HuH-7.5 (cell line): ENCODE data around the gene LDAH.

Source experiments
- DNase-seq: peaks from one replicate; pipeline ENCODE4 v3.0.0; 2011; ENCODE audit warnings: low spot score

The LDAH gene

DNA sequence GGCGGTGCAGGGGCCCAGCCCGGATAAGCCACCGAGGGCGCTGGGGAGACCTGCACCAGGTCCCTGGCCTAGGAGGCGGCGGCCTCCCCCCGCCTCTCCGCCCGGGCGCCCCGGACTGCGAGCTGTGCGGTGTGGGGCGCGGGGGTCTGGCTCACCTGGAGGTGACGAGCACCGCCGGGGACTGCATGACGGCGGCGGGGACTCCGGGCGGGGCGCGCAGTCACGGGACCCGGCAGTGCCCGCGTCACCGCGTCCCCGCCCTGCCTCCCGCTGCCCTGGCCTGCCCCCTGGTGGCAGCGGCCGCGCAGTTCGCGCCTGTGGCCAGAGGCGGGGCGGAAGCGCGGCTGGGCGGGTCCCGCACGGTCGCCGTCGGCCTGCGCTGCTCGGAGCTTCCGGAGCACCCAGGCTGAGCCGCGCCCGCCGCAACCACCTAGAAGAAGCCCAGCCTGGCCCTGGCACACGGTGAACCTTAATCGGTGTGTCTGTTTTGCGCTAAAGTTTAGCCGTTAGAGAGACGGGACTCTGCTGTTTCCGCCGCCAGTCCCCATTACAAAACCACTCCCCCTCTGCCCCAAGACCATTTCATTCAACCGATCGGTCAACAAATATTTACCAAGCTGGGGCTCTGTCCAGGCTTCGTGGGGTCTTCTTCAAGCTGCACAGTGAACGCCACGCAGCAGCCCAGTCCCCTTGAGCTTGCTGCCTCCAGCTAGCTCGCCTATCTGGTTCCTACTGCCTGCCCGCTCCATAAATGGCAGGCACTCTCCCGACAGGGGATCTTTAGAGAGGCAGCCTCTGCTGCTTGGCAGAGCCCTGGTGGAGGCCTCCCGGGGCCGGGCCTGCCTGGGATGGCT is 171.8 kb downstream of the LDAH start, which contains the start of gene HS1BP3:
Gene HS1BP3, minus strand, starts transcription at position 222 of the 854 bp plus-strand sequence. Its CDS starts 35 bp downstream, at position 187.
- DNase-seq, result peak; percentile 88

DNA sequence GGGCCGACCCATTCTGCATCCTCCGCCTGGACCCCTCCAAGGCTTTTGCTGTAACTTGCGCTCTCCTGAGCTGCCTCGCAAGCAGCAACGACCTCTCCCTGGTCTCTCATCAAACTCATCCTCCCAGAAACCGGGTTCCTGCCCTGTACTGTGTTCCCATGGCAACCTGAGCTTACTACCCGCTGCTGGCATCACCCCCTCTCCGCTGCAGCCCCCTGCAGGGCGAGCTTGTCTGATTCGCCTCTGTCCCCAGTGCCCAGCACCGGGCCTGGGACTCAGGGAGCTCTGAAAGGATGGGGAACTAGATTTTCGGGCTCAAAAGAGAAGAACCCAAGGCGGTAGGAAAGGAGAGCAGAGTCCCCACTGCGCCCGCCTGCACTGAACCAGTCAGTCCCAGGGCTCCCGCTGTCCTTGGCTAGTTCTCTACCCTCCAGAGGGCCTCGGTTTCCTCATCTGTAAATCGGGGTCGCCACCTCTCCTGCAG is 172.5 kb downstream of the LDAH start:
- peak; percentile 45 for DNase-seq

DNA sequence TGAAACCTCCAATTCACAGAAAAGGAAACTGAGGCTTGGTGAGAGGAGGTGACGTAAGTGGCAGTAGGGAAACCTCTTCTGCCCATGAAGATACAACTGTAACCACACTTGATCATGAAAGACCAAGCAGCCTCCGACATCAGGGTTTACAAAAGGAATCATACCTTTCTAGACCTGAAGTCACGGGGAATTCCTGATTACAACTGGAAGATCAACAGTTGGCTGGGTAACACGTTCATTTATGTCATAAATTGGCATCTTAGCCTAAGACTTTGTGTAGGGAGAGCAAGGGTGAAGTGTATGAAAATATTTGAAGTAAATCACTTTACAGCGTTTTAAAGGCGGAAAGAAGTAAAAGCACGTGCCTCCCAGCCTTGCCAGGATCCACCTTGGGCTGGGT is 172.9 kb downstream of the LDAH start:
- no peak for DNase-seq

DNA sequence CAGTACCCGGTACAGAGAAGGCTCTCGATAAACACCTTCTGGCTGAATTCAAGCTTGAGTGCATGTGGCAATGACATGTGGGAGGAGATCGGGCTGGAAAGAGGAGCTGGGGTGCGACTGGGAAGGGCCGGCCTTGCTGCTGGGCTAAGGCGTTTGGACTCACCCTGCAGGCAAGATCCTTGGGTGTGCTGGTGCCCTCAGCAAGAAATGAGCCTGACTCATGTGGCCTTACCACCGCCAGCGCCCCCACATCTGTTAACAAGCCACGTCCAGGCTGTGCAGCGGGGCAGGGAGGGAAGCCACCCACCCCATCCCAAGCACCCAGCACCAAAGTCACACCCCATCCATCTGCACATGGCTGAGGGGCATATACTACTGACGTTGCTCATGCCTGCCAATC is 173.3 kb downstream of the LDAH start:
- no peak for DNase-seq

DNA sequence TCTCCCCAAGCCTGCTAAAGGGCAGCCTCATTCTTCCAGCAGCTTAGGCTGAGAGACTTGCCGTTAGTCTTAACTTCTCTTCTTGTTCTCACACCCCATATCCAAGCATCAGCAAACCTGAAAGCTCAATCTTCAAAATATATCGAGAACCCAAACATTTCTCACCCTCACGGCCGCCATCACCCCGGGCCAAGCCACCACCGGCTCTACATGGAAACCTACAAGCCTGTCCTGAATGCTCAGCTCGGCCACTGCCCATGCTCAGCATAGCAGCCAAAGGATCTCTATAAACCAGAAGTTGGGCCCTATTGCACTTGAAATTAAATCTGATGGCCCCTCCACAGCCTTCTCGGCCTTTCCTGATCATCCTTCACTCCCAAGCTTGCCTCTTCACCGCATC is 174.1 kb downstream of the LDAH start:
- no peak for DNase-seq

DNA sequence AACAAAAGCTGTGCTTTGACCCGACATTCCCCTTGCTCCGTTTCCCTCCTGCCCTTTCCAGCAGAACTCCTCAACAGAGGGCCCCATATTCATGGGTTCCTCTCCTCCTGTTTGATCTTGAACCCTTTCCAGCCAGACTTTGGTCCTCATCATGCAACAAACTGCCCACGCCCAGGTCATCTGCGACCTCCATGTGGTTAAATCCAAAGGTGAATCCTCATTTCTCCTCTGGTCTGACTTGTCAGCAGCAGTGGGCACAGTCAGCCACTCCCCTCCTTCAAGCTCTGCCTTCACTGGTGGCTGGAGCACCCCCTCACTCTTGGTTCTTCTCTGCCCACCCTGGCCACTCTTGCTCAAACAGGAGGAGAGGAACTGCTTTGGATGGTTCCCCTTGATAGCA is 174.7 kb downstream of the LDAH start:
- DNase-seq, result no peak

DNA sequence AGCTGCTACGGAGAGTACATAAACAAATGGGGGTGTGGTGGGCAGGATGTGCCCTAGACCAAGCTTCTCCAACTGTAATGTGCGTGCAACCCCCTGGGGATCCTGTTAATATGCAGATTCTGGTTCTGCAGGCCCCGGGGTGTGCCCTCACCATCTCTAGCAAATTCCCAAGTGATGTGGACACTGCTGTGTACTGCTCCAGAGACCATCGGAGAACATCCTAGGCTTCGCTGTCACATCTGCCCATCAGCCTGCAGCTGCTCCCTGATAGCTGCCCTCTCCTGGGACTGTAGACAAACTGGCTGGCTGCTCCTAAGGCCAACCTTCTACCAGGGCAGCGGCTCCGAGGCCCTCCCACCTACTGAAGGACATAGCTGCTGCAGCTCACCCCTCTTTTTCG is 175.2 kb downstream of the LDAH start:
- no peak for DNase-seq

DNA sequence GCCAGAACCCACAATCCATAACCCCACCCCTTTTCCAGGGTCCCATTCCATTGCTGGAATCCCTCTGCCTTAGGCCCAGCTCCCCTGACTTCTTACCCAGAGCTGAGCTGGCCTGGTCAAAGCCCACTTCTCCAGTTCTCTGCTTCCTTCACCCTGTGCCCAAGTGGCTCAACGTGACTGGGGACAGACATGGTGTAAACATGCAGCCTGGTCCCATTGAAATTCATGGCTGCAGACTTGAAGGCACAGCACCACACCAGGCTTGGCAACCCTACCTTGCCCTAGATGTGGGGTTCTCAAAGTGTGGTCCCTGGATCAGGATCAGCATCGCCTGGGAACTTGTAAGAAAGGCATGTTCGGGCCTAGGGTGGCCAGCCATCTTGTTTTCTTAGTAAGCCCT is 175.7 kb downstream of the LDAH start:
- DNase-seq, result no peak

DNA sequence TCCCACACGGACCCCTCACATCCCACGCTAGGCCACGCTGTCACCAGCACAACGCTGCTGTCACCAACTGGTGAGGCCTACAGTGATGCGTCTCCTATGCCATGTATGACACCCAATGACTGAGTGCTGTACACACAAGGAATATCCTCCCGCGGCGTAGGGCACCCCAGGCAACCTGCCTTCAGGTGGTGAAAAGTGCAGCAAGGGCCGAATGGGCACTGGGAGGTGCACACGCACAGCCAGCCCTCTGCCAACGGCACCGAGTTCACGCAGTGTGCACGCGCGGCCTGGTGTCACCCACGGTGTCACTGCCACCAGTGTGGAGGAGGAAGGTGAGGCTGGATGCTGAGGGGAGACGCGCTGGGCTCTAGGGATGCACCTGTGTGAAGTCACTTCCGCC is 176.5 kb downstream of the LDAH start:
- DNase-seq, result no peak

DNA sequence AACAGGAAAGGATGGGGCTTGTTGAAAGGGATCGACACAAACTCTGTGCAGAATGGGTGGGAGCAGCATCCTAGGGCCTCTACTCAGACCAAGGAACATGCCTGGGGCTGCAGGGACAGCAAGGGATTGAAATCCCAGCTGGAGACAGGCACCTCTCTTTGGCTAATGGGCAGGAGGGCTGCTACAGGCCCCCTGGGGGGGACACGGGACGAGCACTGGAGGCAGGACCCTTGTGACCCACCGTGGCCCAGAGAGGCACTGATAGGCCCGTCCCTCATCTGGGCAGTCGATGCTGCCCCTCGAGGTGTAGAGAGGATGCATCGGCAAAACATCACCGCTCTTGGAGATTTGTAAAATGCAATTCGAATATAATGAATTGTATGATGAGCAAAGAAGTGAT is 177.1 kb downstream of the LDAH start:
- DNase-seq, result no peak

DNA sequence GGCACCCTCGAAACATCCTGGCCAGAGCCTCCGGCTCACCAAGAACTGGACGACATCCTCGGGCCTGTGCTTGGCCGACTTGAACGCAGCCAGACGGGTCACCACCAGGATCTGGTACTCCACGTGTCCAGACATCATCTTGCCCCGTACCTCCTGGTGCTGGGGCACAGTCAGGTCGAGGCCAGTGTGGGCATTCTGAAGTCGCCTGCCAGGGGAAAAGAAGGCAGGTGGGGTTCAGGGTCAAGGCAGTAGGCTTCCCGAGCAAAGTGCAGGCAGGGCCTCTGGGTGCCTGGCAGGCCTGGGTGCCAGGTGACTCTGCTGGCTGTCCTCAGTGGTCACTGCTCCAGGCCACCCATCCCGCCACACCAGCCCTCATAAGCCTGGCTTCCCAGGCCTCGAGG is 177.6 kb downstream of the LDAH start:
- no peak for DNase-seq

DNA sequence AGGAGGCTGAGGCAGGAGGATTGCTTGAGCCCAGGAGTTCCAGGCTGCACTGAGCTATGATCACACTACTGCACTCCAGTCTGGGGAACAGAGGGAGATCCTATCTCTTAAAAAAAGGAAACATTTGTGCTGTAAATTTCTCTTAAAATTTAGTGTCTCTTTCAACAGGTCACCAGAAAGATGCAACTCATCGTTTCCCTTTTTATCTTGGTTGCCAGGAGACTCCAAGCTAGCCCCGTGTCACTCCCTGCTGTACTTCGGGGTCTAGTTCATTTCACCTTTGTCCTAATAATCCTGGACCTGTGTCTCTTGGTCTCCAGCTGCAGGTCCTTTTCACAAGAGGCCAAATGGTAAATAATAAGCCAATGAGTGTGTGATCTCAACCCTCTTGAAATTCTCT is 179.1 kb downstream of the LDAH start:
- no peak for DNase-seq

DNA sequence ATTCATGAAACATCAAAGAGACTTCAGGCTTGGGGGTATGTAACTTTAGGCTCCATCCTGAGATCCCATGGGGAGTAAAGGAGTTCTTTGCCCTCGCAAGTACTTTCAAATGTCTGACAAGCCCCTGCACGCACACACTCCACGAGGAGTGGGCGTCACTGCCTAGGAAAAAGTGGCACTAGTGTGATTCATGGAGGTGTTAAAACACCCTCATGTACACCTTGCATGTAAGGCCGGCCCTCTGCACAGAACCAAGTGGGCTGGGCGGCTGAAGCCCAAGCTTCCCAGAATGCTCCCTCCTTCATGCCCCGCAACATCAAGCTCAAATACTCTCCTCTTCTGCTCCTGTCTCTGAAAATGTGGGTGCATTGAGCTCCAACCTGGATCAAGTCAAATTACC is 179.8 kb downstream of the LDAH start:
- DNase-seq, result no peak

DNA sequence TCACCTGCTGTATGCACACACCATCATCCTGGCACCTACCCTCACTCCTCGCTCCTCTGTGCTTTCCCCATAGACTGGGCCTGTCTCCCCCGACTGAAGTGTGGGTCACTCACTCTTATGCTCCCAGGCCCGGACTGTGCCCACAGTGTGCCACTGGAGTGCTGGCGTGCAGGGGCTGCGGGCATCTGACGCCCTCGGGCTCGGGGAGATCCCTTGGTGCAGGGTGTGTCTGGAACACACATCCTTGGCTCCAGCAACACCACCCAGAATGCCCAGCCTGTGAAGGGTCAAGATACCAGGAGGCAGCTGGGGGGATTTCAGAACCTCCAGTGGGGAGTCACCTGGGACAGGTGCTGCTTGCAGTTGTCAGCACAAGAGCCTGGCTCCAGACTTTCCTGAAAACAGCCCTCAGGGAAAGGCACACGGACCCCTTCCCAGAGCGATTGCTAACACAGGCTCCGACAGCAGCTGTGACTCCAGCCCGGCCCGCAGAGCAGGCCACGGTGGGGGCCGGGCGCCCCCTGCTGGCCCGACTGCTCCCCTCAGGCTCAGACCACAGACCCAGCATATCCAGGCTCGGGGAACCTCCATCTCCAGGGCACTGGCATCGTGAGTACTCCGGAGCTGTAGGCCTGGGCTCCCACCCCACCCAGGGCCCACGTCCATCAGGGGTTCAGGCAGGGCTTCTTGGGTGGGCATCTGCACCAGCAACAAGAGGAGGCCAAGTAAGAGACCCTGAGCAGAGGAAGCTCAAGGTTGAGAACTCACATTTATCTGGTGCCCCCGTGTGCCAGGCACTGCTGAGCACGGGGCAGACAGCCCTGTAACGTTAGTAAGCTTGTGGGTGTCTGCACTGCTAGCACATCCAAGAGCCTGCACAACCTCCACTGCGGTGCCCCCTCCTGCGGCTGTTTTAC is 180.6 kb downstream of the LDAH start:
- DNase-seq, result peak; percentile 95

DNA sequence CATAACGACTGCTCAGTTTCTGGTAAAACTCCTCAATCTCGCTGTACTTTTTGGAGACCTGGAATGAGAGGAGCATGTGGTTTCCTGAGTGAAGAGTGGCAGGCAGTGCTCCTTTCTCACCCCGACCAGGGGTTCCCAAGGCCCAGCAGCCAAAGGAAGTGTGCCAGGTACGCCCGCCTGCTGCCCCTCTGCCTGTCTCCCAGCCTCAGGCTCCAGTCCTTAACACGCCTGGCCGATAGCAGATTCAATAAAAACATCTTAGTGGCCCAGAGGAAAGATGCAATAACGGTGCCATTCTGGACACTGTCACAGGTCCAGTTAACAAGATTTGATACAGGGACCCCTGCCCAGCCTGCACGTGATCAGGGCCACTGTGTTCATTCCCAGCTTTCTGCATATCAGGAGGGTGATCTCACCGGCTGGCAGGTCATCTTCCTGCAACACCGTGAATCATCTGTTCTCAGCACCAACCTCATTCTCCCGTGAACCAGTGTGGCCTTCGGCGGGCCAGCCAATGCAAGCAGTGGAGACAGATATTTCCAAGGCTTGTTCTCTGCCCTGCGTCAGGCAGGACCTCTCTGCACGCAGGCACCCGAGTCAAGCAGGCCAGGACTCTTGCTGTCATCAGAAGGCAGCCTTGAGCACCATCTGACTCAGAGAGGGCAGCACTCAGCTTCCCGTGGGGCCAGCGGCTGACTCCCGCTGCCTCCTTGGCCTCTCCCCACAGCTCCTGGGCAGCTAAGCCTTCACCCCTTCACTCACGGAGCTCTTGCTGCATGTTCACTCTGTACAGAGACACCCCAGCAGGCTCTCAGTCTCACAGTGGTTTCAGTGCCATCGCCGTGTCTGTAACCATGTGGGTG is 181.5 kb downstream of the LDAH start:
- DNase-seq, result no peak

DNA sequence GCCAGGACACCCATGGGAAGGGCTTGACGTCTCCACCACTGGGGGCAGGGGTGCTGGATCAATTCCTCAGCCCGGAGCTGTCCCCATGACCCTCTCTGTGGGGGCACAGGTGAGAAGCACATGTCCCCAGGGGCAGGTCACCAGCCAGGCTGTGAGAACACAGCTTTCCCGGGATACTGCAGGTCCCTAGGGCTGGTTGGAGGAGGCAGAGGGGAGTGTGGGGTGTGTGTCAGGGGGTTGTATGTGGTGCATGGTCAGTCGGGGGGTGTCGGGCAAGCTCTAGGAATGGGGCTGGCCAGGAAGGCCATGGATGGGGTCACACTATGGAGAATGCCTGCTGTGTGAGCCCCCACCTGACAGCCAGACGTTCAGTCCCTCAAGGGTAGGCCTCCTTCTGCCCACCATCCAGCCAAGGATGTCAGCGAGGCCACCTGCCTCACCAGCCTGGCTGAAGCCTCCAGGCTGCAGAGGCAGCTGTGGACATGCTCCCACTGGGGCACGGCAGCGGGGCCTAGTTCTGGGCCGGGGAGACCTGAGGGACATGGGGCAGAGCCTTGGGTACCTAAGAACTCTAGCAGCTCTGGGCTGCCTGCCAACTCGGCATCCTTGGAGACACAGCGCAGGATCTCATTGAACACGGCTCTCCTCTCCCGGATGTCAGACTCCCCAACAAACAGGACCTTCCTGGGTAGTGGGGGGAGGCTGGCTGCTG is 182.3 kb downstream of the LDAH start:
- no peak for DNase-seq

DNA sequence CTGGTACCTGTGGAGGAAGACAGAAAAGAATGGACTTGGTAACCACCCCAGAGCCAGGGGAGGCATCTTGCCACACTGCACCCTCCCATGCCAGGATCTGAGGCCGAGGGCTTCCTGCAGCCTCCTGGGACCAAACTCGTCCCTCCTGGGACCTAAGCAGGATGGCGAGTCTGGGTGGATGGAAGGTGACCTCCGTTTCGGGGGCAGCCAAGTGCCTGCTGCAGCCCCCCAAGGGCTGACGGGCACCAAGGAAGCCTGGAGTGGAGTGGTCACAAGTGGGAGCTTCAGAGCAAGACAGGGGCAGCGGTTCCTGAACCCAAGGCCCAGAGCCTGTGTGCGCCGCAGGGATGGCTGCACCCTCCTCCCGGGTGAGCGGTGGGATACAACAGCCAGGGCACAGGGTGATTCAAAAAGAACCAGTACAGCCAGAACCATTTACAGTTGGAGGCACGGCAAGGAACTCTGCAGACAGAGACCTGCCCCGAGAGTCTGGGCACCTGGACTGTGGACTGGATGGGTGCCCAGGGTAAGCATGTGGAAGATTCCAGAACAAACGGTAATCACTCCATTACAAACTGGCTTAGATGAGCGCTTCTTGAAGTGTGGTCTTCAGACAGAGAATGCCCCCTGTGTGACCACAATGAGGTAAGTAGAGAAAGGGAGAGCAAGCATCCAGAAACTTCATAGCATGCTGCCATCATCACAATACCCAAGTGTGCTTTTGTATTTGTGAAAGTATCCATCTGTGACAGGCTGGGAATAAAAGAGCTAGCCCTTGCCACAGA is 184.1 kb downstream of the LDAH start:
- no peak for DNase-seq

DNA sequence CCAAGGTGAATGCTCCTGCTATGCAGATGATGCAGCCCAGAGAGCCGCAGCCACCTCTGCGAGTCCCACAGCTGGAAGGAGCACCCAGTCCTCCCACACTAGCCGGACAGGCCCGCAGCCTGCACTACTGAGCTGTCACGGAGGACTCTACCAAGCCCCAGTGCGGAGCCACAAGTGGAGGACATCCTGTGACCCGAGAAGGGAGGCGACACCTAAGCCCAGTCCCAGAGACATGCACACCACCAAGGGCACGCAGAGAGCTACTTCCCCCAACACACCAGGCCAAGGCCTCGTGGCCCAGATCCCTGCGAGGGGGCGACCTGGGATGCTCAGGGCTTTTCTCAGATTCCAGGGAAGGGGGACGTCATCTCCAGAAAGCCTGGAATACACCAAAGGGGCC is 184.9 kb downstream of the LDAH start:
- DNase-seq, result no peak

DNA sequence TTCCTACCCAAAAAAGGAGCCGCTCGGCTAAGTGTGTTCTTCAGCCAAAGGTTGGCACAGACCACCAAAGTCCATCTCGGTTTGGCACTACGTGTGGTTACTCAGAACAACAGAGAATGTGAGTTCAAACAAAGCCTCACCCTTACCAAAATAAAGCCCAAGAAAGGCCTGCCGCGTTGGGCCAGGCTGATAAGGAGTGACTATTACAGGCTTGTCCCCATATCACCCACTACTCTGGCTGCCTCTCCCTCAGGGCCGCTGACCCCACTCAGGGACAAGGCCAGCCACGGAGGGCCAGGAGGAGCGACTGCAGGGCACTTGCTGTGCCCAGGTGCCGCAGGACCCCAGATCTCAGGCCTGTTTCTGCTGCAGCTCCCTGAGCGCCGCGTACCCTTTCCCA is 185.8 kb downstream of the LDAH start:
- DNase-seq, result no peak
